PC-3 (cell line): ENCODE measurements around the gene LTA. TPM values are rescaled to one million over a fixed set of nuclear protein-coding genes. Genes with fewer than 3 reads are reported as not detected.

Experiments used
- ATAC-seq: fragments of 200-7000 bp; cut with Tn5 transposase; 2 replicates; pipeline ENCODE4 v1.9.1; 2020; ENCODE audit warnings: mild to moderate bottlenecking, moderate library complexity
- BruUV-seq: library from RNA; stranded (reverse); fragments of 400-500 nt; replicated peaks from 2 replicates; lab custom pipeline; 2021; lab: Mats Ljungman, UMichigan
- CTCF ChIA-PET: fragments of 300-600 bp; sonication (Branson Sonifier 250); formaldehyde crosslinking; loops from one replicate; lab custom pipeline; 2022; ENCODE audit warnings: antibody characterized with exemption; lab: Charles Lee
- POLR2A ChIA-PET: fragments of 300-600 bp; sonication (Branson Sonifier 250); formaldehyde crosslinking; loops from one replicate; lab custom pipeline; 2022; ENCODE audit warnings: antibody characterized with exemption; ENCODE audit not compliant: unreplicated experiment; lab: Charles Lee
- DNase-seq: peaks from one replicate; pipeline ENCODE4 v3.0.0-alpha.2; 2015
- H2AFZ ChIP-seq: fragments of 300-600 bp; sonication (generic); 2 replicates; pipeline ENCODE4 v1.6.0; 2016; ENCODE audit warnings: antibody characterized with exemption, low read length
- H3F3A ChIP-seq: fragments of 300-600 bp; sonication (generic); one replicate; pipeline ENCODE4 v1.6.0; 2017; ENCODE audit warnings: antibody characterized with exemption, low read length, control low read depth, mild to moderate bottlenecking; ENCODE audit not compliant: unreplicated experiment
- H3K27ac ChIP-seq: fragments of 300-600 bp; sonication (generic); 2 replicates; pipeline ENCODE4 v1.5.1; 2016; ENCODE audit warnings: mild to moderate bottlenecking, low read length
- H3K27me3 ChIP-seq: fragments of 300-600 bp; sonication (generic); 2 replicates; pipeline ENCODE4 v1.6.1; 2016; ENCODE audit warnings: low read length, mixed read lengths
- H3K36me3 ChIP-seq: fragments of 300-600 bp; sonication (generic); 2 replicates; pipeline ENCODE4 v1.6.1; 2016; ENCODE audit warnings: low read depth, mixed run types, low read length, mixed read lengths
- H3K4me1 ChIP-seq: fragments of 300-600 bp; sonication (generic); 2 replicates; pipeline ENCODE4 v1.5.1; 2016; ENCODE audit warnings: low read length; ENCODE audit not compliant: insufficient read depth
- H3K4me2 ChIP-seq: fragments of 300-600 bp; sonication (generic); 2 replicates; pipeline ENCODE4 v1.6.0; 2016; ENCODE audit warnings: low read length
- H3K4me3 ChIP-seq: fragments of 300-600 bp; sonication (generic); 2 replicates; pipeline ENCODE4 v1.5.1; 2016; ENCODE audit warnings: mild to moderate bottlenecking, low read length, mixed read lengths
- H3K79me2 ChIP-seq: fragments of 300-600 bp; sonication (generic); 2 replicates; pipeline ENCODE4 v1.6.1; 2017; ENCODE audit warnings: low read length, mixed read lengths
- H3K9ac ChIP-seq: fragments of 300-600 bp; sonication (generic); 2 replicates; pipeline ENCODE4 v1.6.0; 2016; ENCODE audit warnings: mild to moderate bottlenecking, low read length
- H3K9me2 ChIP-seq: fragments of 300-600 bp; sonication (generic); replicated peaks from 2 replicates; pipeline ENCODE4 v1.6.1; 2016; ENCODE audit warnings: mixed run types, low read length, mixed read lengths
- H3K9me3 ChIP-seq: fragments of 300-600 bp; sonication (generic); 2 replicates; pipeline ENCODE4 v1.6.1; 2016; ENCODE audit warnings: low read length, mixed read lengths
- H4K20me1 ChIP-seq: fragments of 300-600 bp; sonication (generic); 2 replicates; pipeline ENCODE4 v1.6.1; 2016; ENCODE audit warnings: low read length, mixed read lengths
- EZH2 ChIP-seq: fragments of 300-600 bp; sonication (generic); IDR thresholded peaks from one replicate; pipeline ENCODE4 v1.6.1; 2017; ENCODE audit warnings: antibody characterized with exemption, mild to moderate bottlenecking, low read length; ENCODE audit not compliant: unreplicated experiment
- EZH2phosphoT487 ChIP-seq: fragments of 300-600 bp; sonication (generic); IDR thresholded peaks from 2 replicates; pipeline ENCODE4 v1.6.1; 2018; ENCODE audit warnings: mild to moderate bottlenecking, antibody characterized with exemption, low read length, borderline replicate concordance
- intact Hi-C: fragments of 100-400 bp; cut with micrococcal nuclease; formaldehyde crosslinking; loops from 2 replicates; pipeline ENCODE4 v1.9.0; 2023
- total RNA-seq: library from RNA; depleted of rRNA; stranded (reverse); fragments of >200 nt; gene quantifications from 2 replicates; pipeline ENCODE4 v1.2.3, GENCODE V29; 2014; rRNA removed
- TF ChIP-seq, protein P1 (sequence below): fragments of 300-600 bp; sonication (generic); conservative IDR thresholded peaks from 2 replicates; pipeline ENCODE4 v1.5.1; 2017; ENCODE audit warnings: antibody characterized with exemption, low read depth, mild to moderate bottlenecking, low read length

LTA gene
- total RNA-seq, 1 experiment from 2014 or later = not detected

DNA sequence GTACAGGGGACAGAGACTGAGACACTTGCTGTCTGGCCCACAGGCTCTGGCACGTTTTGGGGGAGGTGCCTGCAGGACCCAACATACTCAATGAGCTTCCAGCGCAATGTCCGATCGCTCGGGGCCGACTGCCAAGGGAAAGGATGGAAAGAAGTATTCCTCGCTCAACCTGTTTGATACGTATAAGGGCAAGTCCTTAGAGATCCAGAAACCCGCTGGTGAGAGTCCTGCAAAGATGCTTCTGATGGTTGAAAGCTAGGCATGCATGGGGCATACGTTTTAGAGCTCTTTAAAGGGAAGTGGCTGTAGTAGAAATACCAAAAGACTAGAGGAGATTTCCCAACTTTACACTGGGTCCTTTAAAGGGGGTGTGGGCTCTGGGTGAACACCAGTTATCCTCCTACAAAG is 50.6 kb downstream of the LTA start:
- H4K20me1 ChIP-seq = peaks cover 24% of the 10 kb centered on the region
- peaks cover 52% of the 10 kb centered on the region for H3K79me2 ChIP-seq
- ChIA-PET CTCF (no interaction called here), POLR2A (interaction anchor here (0.5 kb wide), 1 partner anchor 29 kb away, joined by 4 read pairs; no protein-coding TSS in a partner anchor)
- H3K9ac ChIP-seq = peak overlapping the region; percentile 99
- BruUV-seq = no TSS peak
- no peaks in the 10 kb centered on the region for H3K27me3 ChIP-seq
- peak overlapping the region; percentile 79 for H3K27ac ChIP-seq
- intact Hi-C loops = no loop called here
- no peak overlapping the region for H2AFZ ChIP-seq
- no peaks in the 10 kb centered on the region for H3F3A ChIP-seq
- no peaks in the 10 kb centered on the region for H3K9me2 ChIP-seq
- no peaks in the 10 kb centered on the region for H3K9me3 ChIP-seq
- TF ChIP-seq, protein P1, sequence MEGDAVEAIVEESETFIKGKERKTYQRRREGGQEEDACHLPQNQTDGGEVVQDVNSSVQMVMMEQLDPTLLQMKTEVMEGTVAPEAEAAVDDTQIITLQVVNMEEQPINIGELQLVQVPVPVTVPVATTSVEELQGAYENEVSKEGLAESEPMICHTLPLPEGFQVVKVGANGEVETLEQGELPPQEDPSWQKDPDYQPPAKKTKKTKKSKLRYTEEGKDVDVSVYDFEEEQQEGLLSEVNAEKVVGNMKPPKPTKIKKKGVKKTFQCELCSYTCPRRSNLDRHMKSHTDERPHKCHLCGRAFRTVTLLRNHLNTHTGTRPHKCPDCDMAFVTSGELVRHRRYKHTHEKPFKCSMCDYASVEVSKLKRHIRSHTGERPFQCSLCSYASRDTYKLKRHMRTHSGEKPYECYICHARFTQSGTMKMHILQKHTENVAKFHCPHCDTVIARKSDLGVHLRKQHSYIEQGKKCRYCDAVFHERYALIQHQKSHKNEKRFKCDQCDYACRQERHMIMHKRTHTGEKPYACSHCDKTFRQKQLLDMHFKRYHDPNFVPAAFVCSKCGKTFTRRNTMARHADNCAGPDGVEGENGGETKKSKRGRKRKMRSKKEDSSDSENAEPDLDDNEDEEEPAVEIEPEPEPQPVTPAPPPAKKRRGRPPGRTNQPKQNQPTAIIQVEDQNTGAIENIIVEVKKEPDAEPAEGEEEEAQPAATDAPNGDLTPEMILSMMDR = no peak
- TF ChIP-seq EZH2 (no peak), EZH2phosphoT487 (no peak)
- ATAC-seq = no peak
- peaks cover 17% of the 10 kb centered on the region for H3K4me1 ChIP-seq
- H3K4me2 ChIP-seq = peak overlapping the region; percentile 98
- peaks cover 42% of the 10 kb centered on the region for H3K36me3 ChIP-seq
- peak overlapping the region; percentile 99 for H3K4me3 ChIP-seq
- peak; percentile 60 for DNase-seq

Other genes starting within 250 kb of the LTA start
- 55.4 and 168 TPM in 2 replicates for gene HLA-B, start 215.1 kb upstream of the LTA start, total RNA-seq
- 33.1 and 35.0 TPM in 2 replicates for gene MICA, start 168.7 kb upstream of the LTA start, total RNA-seq
- gene MICB, start 74.1 kb upstream of the LTA start, total RNA-seq = 25.6 and 32.9 TPM in 2 replicates
- gene MCCD1, start 43.3 kb upstream of the LTA start, total RNA-seq = not detected in 2 replicates
- 410 and 465 TPM in 2 replicates for gene DDX39B, start 30.3 kb upstream of the LTA start, total RNA-seq
- gene ATP6V1G2, start 25.7 kb upstream of the LTA start, total RNA-seq = 1.1 and 1.2 TPM in 2 replicates
- 38.2 and 46.9 TPM in 2 replicates for gene NFKBIL1, start 24.7 kb upstream of the LTA start, total RNA-seq
- not detected in 2 replicates for gene TNF, start 3.3 kb downstream of the LTA start, total RNA-seq
- 1.5 TPM in 1 of 2 replicates, not detected in the other for gene LTB, start 10.1 kb downstream of the LTA start, total RNA-seq
- not detected in 2 replicates for gene LST1, start 14.0 kb downstream of the LTA start, total RNA-seq
- 0.26 TPM in 1 of 2 replicates, not detected in the other for gene NCR3, start 20.7 kb downstream of the LTA start, total RNA-seq
- not detected in 2 replicates for gene AIF1, start 42.9 kb downstream of the LTA start, total RNA-seq
- 123 and 169 TPM in 2 replicates for gene PRRC2A, start 48.4 kb downstream of the LTA start, total RNA-seq
- 320 and 365 TPM in 2 replicates for gene BAG6, start 80.4 kb downstream of the LTA start, total RNA-seq
- gene APOM, start 83.6 kb downstream of the LTA start, total RNA-seq = 1.6 and 2.2 TPM in 2 replicates
- gene C6orf47, start 88.5 kb downstream of the LTA start, total RNA-seq = 26.3 and 33.2 TPM in 2 replicates
- gene GPANK1, start 92.7 kb downstream of the LTA start, total RNA-seq = 11.8 and 14.9 TPM in 2 replicates
- gene CSNK2B, start 93.8 kb downstream of the LTA start, total RNA-seq = 227 and 267 TPM in 2 replicates
- gene LY6G5B, start 97.7 kb downstream of the LTA start, total RNA-seq = 5.0 and 5.3 TPM in 2 replicates
- 1.6 and 1.8 TPM in 2 replicates for gene LY6G5C, start 108.8 kb downstream of the LTA start, total RNA-seq
- gene ABHD16A, start 131.0 kb downstream of the LTA start, total RNA-seq = 52.0 and 54.0 TPM in 2 replicates
- not detected in 2 replicates for gene LY6G6F, start 134.6 kb downstream of the LTA start, total RNA-seq
- gene LY6G6D, start 143.1 kb downstream of the LTA start, total RNA-seq = not detected in 2 replicates
- 0.22 TPM in 1 of 2 replicates, not detected in the other for gene LY6G6C, start 149.5 kb downstream of the LTA start, total RNA-seq
- gene MPIG6B, start 151.1 kb downstream of the LTA start, total RNA-seq = not detected in 2 replicates
- gene DDAH2, start 157.0 kb downstream of the LTA start, total RNA-seq = 65.5 and 71.6 TPM in 2 replicates
- gene CLIC1, start 164.2 kb downstream of the LTA start, total RNA-seq = 708 and 743 TPM in 2 replicates
- gene MSH5, start 167.7 kb downstream of the LTA start, total RNA-seq = 22.7 and 23.0 TPM in 2 replicates
- gene SAPCD1, start 190.4 kb downstream of the LTA start, total RNA-seq = 4.2 and 6.0 TPM in 2 replicates
- 0.98 and 1.9 TPM in 2 replicates for gene VWA7, start 205.0 kb downstream of the LTA start, total RNA-seq
- gene VARS1, start 223.5 kb downstream of the LTA start, total RNA-seq = 89.8 and 130 TPM in 2 replicates
- 93.7 and 143 TPM in 2 replicates for gene LSM2, start 234.7 kb downstream of the LTA start, total RNA-seq
- 0.26 and 0.69 TPM in 2 replicates for gene HSPA1L, start 243.0 kb downstream of the LTA start, total RNA-seq
- 269 and 324 TPM in 2 replicates for gene HSPA1A, start 243.3 kb downstream of the LTA start, total RNA-seq